HepG2 (cell line): ENCODE data around the gene PGPEP1. TPM values are rescaled to one million over a fixed set of nuclear protein-coding genes. Genes with fewer than 3 reads are reported as not detected.

Source experiments
- BCL3 ChIP-seq: sonication (generic); formaldehyde crosslinking; IDR thresholded peaks from 2 replicates; pipeline ENCODE4 v1.5.1; 2020; ENCODE audit warnings: mild to moderate bottlenecking, missing genetic modification reagents, moderate library complexity
- CBX1 ChIP-seq: IDR thresholded peaks from one replicate; pipeline ENCODE4 v1.6.1; 2016; ENCODE audit warnings: antibody characterized with exemption, low read depth
- DZIP1 ChIP-seq: sonication (generic); formaldehyde crosslinking; IDR thresholded peaks from 2 replicates; pipeline ENCODE4 v1.5.0; 2020; ENCODE audit warnings: mild to moderate bottlenecking, missing genetic modification reagents
- FIP1L1 ChIP-seq: fragments of 200-400 bp; formaldehyde crosslinking; IDR thresholded peaks from 2 replicates; pipeline ENCODE4 v1.6.1; 2018; ENCODE audit warnings: low read depth, mild to moderate bottlenecking, low read length, moderate library complexity, borderline replicate concordance; ENCODE audit not compliant: insufficient read depth
- JUNB ChIP-seq: sonication (generic); formaldehyde crosslinking; IDR thresholded peaks from 2 replicates; pipeline ENCODE4 v1.8.0; 2022; ENCODE audit warnings: missing genetic modification reagents, mild to moderate bottlenecking, borderline replicate concordance
- MATR3 ChIP-seq: sonication (generic); formaldehyde crosslinking; IDR thresholded peaks from 2 replicates; pipeline ENCODE4 v1.4.0; 2020; ENCODE audit warnings: missing genetic modification reagents
- MIER2 ChIP-seq: IDR thresholded peaks from 2 replicates; pipeline ENCODE4 v1.6.1; 2016; ENCODE audit warnings: missing biosample characterization, missing genetic modification reagents
- MTF2 ChIP-seq: sonication (generic); formaldehyde crosslinking; IDR thresholded peaks from 2 replicates; pipeline ENCODE4 v1.5.0; 2020; ENCODE audit warnings: missing genetic modification reagents, borderline replicate concordance
- PHF8 ChIP-seq: sonication (generic); formaldehyde crosslinking; IDR thresholded peaks from 2 replicates; pipeline ENCODE4 v1.5.0; 2020; ENCODE audit warnings: missing genetic modification reagents
- PTBP1 ChIP-seq: fragments of 200-400 bp; formaldehyde crosslinking; IDR thresholded peaks from 2 replicates; pipeline ENCODE4 v1.6.1; 2018; ENCODE audit warnings: low read length, low read depth; ENCODE audit not compliant: poor library complexity, severe bottlenecking
- SOX5 ChIP-seq: IDR thresholded peaks from 2 replicates; pipeline ENCODE4 v1.6.1; 2016; ENCODE audit warnings: borderline replicate concordance
- SP5 ChIP-seq: IDR thresholded peaks from 2 replicates; pipeline ENCODE4 v1.6.1; 2016; ENCODE audit warnings: low read depth, borderline replicate concordance
- SRY ChIP-seq: sonication (generic); formaldehyde crosslinking; IDR thresholded peaks from 2 replicates; pipeline ENCODE4 v1.8.0; 2022; ENCODE audit warnings: mild to moderate bottlenecking, missing genetic modification reagents
- TAF1 ChIP-seq: sonication (generic); formaldehyde crosslinking; IDR thresholded peaks from 2 replicates; pipeline ENCODE4 v1.4.0; 2020; ENCODE audit warnings: missing genetic modification reagents
- ZKSCAN5 ChIP-seq: sonication (generic); formaldehyde crosslinking; IDR thresholded peaks from 2 replicates; pipeline ENCODE4 v1.5.1; 2020; ENCODE audit warnings: mild to moderate bottlenecking, missing genetic modification reagents
- ZMYM4 ChIP-seq: sonication (generic); formaldehyde crosslinking; IDR thresholded peaks from 2 replicates; pipeline ENCODE4 v1.8.1; 2023; ENCODE audit warnings: mild to moderate bottlenecking, missing genetic modification reagents
- ZNF160 ChIP-seq: sonication (generic); formaldehyde crosslinking; IDR thresholded peaks from 2 replicates; pipeline ENCODE4 v1.8.0; 2022; ENCODE audit warnings: mild to moderate bottlenecking, inconsistent platforms, missing genetic modification reagents
- ZNF235 ChIP-seq: sonication (generic); formaldehyde crosslinking; IDR thresholded peaks from 2 replicates; pipeline ENCODE4 v1.8.1; 2023; ENCODE audit warnings: mild to moderate bottlenecking, missing genetic modification reagents, borderline replicate concordance
- ZNF260 ChIP-seq: sonication (generic); formaldehyde crosslinking; IDR thresholded peaks from 2 replicates; pipeline ENCODE4 v1.4.0; 2020; ENCODE audit warnings: missing genetic modification reagents, low read depth, mild to moderate bottlenecking, borderline replicate concordance
- ZNF431 ChIP-seq: sonication (generic); formaldehyde crosslinking; IDR thresholded peaks from 2 replicates; pipeline ENCODE4 v1.9.0; 2022; ENCODE audit warnings: missing genetic modification reagents, low read depth, mild to moderate bottlenecking, borderline replicate concordance
- ZNF703 ChIP-seq: sonication (generic); formaldehyde crosslinking; IDR thresholded peaks from 2 replicates; pipeline ENCODE4 v1.5.1; 2020; ENCODE audit warnings: missing genetic modification reagents, mild to moderate bottlenecking, moderate library complexity, borderline replicate concordance
- ZNF850 ChIP-seq: sonication (generic); formaldehyde crosslinking; conservative IDR thresholded peaks from 2 replicates; pipeline ENCODE4 v1.9.0; 2021; ENCODE audit warnings: mild to moderate bottlenecking, missing genetic modification reagents
- polyA plus RNA-seq, 8 experiments: library from polyadenylated mRNA; depleted of rRNA in 3 of 8; stranded (reverse) in 7 of 8; unstranded in 1 of 8; fragments of >200 nt; fragmentation: Illumina TruSeq in 4 of 8; extraction: Trizol in 4 of 8; gene quantifications; 2 replicates each; pipeline versions ENCODE4 v1.2.1 to v1.2.3, GENCODE V29; 2011 to 2016; ENCODE audit warnings: low read depth in 4 of 8, missing spikeins in 1 of 8, mixed read lengths in 1 of 8; ENCODE audit not compliant: insufficient read depth in 1 of 8
- total RNA-seq, 5 experiments: library from RNA; depleted of rRNA; stranded (reverse); fragments of >200 nt; fragmentation: Illumina TruSeq; extraction: Trizol; gene quantifications; 2 replicates each; pipeline ENCODE4 v1.2.3, GENCODE V29; 2016; ENCODE audit warnings: low read depth in 1 of 5
- TF ChIP-seq, protein P1 (sequence below): sonication (generic); formaldehyde crosslinking; IDR thresholded peaks from 2 replicates; pipeline ENCODE4 v1.5.1; 2020; ENCODE audit warnings: mild to moderate bottlenecking, missing genetic modification reagents, moderate library complexity

PGPEP1 gene
- total and polyA plus RNA-seq, 2 of the 13 experiments (the other 11 are each of a cell fraction or from before 2014, with no cell fraction given), result 53.1 to 56.6 TPM

- TF ChIP-seq FIP1L1 (no peak), ZNF235 (CRISPR knock-in tag) (no peak), PTBP1 (no peak), ZNF260 (CRISPR knock-in tag) (no peak), DZIP1 (CRISPR knock-in tag) (no peak), PHF8 (CRISPR knock-in tag) (peak; percentile 24; the same call in 1 of the 2 replicates), ZMYM4 (CRISPR knock-in tag) (0 out of 2 replicates have a peak, but pooled peaks have one; percentile 5), ZNF703 (CRISPR knock-in tag) (0 out of 2 replicates have a peak, but pooled peaks have one; percentile 34), ZNF850 (no peak), ZNF160 (CRISPR knock-in tag) (no peak), MATR3 (CRISPR knock-in tag) (no peak), BCL3 (CRISPR knock-in tag) (no peak), ZKSCAN5 (CRISPR knock-in tag) (peak; percentile 98), MTF2 (CRISPR knock-in tag) (no peak), MIER2 (CRISPR knock-in tag) (no peak), TAF1 (CRISPR knock-in tag) (0 out of 2 replicates have a peak, but pooled peaks have one; percentile 13), JUNB (CRISPR knock-in tag) (no peak; the same call in 1 of the 2 replicates), CBX1 (no peak), SP5 (CRISPR knock-in tag) (peak; percentile 73), SRY (no peak), SOX5 (CRISPR knock-in tag) (peak; percentile 85), ZNF431 (CRISPR knock-in tag) (no peak)
- TF ChIP-seq, protein P1, sequence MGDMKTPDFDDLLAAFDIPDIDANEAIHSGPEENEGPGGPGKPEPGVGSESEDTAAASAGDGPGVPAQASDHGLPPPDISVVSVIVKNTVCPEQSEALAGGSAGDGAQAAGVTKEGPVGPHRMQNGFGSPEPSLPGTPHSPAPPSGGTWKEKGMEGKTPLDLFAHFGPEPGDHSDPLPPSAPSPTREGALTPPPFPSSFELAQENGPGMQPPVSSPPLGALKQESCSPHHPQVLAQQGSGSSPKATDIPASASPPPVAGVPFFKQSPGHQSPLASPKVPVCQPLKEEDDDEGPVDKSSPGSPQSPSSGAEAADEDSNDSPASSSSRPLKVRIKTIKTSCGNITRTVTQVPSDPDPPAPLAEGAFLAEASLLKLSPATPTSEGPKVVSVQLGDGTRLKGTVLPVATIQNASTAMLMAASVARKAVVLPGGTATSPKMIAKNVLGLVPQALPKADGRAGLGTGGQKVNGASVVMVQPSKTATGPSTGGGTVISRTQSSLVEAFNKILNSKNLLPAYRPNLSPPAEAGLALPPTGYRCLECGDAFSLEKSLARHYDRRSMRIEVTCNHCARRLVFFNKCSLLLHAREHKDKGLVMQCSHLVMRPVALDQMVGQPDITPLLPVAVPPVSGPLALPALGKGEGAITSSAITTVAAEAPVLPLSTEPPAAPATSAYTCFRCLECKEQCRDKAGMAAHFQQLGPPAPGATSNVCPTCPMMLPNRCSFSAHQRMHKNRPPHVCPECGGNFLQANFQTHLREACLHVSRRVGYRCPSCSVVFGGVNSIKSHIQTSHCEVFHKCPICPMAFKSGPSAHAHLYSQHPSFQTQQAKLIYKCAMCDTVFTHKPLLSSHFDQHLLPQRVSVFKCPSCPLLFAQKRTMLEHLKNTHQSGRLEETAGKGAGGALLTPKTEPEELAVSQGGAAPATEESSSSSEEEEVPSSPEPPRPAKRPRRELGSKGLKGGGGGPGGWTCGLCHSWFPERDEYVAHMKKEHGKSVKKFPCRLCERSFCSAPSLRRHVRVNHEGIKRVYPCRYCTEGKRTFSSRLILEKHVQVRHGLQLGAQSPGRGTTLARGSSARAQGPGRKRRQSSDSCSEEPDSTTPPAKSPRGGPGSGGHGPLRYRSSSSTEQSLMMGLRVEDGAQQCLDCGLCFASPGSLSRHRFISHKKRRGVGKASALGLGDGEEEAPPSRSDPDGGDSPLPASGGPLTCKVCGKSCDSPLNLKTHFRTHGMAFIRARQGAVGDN (CRISPR knock-in tag), result peak; percentile 77
Measured at GRCh38 chr19:18364826-18365528, 24.6 kb downstream of the PGPEP1 start (continued).
